K562 (cell line): Measurements from ENCODE around the gene TRIM33. TPM values are rescaled to one million over a fixed set of nuclear protein-coding genes. Genes with fewer than 3 reads are reported as not detected.

ENCODE experiments used
- ATF4 ChIP-seq: fragments of 450-650 bp; formaldehyde crosslinking; IDR thresholded peaks from 2 replicates; pipeline ENCODE4 v1.4.0; 2022; ENCODE audit warnings: mild to moderate bottlenecking, moderate library complexity
- GABPB1 ChIP-seq: sonication (generic); formaldehyde crosslinking; IDR thresholded peaks from 2 replicates; pipeline ENCODE4 v1.8.0; 2022; ENCODE audit warnings: mild to moderate bottlenecking, missing genetic modification reagents
- IRF9 ChIP-seq: fragments of 450-650 bp; IDR thresholded peaks from 2 replicates; pipeline ENCODE4 v1.6.1; 2016; ENCODE audit warnings: missing biosample characterization, missing genetic modification characterization
- KAT7 ChIP-seq: sonication (generic); formaldehyde crosslinking; IDR thresholded peaks from 2 replicates; pipeline ENCODE4 v1.8.0; 2022; ENCODE audit warnings: missing genetic modification reagents, mild to moderate bottlenecking, borderline replicate concordance
- MAX ChIP-seq: sonication (generic); formaldehyde crosslinking; IDR thresholded peaks from 2 replicates; pipeline ENCODE4 v1.9.0; 2022; ENCODE audit warnings: mild to moderate bottlenecking, missing genetic modification reagents
- MCM5 ChIP-seq: fragments of 450-650 bp; IDR thresholded peaks from 2 replicates; pipeline ENCODE4 v1.6.1; 2016; ENCODE audit warnings: low read depth
- MIER1 ChIP-seq: fragments of 450-650 bp; IDR thresholded peaks from 2 replicates; pipeline ENCODE4 v1.6.1; 2016; ENCODE audit warnings: antibody characterized with exemption, mild to moderate bottlenecking, low read depth
- NELFE ChIP-seq: IDR thresholded peaks from 2 replicates; pipeline ENCODE4 v1.6.1; 2011; ENCODE audit warnings: mild to moderate bottlenecking; ENCODE audit not compliant: insufficient read depth, insufficient read length
- NFATC3 ChIP-seq: fragments of 450-650 bp; IDR thresholded peaks from 2 replicates; pipeline ENCODE4 v1.6.1; 2017; ENCODE audit warnings: mild to moderate bottlenecking
- NFE2 ChIP-seq: IDR thresholded peaks from 2 replicates; pipeline ENCODE4 v1.6.1; 2014; ENCODE audit warnings: antibody characterized with exemption, low read depth
- NR2C1 ChIP-seq, 2 experiments: fragments of 450-650 bp; IDR thresholded peaks; 2 replicates each; pipeline ENCODE4 v1.6.1; 2017; ENCODE audit warnings: mild to moderate bottlenecking in 2 of 2, antibody characterized with exemption in 1 of 2, inconsistent platforms in 1 of 2, missing compliant biosample characterization in 1 of 2, missing genetic modification characterization in 1 of 2
- RBFOX2 ChIP-seq: fragments of 200-400 bp; formaldehyde crosslinking; IDR thresholded peaks from 2 replicates; pipeline ENCODE4 v1.6.1; 2017; ENCODE audit warnings: low read depth, mild to moderate bottlenecking, low read length, moderate library complexity
- RBM22 ChIP-seq: fragments of 200-400 bp; formaldehyde crosslinking; IDR thresholded peaks from 2 replicates; pipeline ENCODE4 v1.6.1; 2018; ENCODE audit warnings: low read length, low read depth; ENCODE audit not compliant: poor library complexity, severe bottlenecking
- SAFB ChIP-seq: fragments of 200-400 bp; formaldehyde crosslinking; IDR thresholded peaks from 2 replicates; pipeline ENCODE4 v1.6.1; 2017; ENCODE audit warnings: low read depth, low read length, borderline replicate concordance
- SIN3B ChIP-seq: fragments of 450-650 bp; IDR thresholded peaks from 2 replicates; pipeline ENCODE4 v1.6.1; 2017; ENCODE audit warnings: low read depth, mild to moderate bottlenecking, moderate library complexity
- SRSF1 ChIP-seq: fragments of 200-400 bp; formaldehyde crosslinking; IDR thresholded peaks from 2 replicates; pipeline ENCODE4 v1.6.1; 2017; ENCODE audit warnings: mild to moderate bottlenecking, low read depth, low read length, moderate library complexity
- XRCC4 ChIP-seq: IDR thresholded peaks from one replicate; pipeline ENCODE4 v1.6.1; 2011; ENCODE audit not compliant: insufficient read depth, insufficient read length; ENCODE audit errors: extremely low read depth
- ZBTB12 ChIP-seq: fragments of 250-450 bp; sonication (Bioruptor Pico); IDR thresholded peaks from 2 replicates; pipeline ENCODE4 v1.4.0; 2020
- ZBTB7A ChIP-seq: IDR thresholded peaks from 2 replicates; pipeline ENCODE4 v1.6.1; 2011; ENCODE audit warnings: low read depth, mild to moderate bottlenecking, low read length, moderate library complexity, borderline replicate concordance; ENCODE audit not compliant: control insufficient read depth
- ZC3H11A ChIP-seq: IDR thresholded peaks from 2 replicates; pipeline ENCODE4 v1.6.1; 2012; ENCODE audit warnings: low read depth, low read length, improper control_type of control experiment
- ZC3H8 ChIP-seq: fragments of 450-650 bp; IDR thresholded peaks from 2 replicates; pipeline ENCODE4 v1.6.1; 2017
- ZNF124 ChIP-seq: sonication (generic); formaldehyde crosslinking; IDR thresholded peaks from 2 replicates; pipeline ENCODE4 v1.8.1; 2022; ENCODE audit warnings: missing genetic modification reagents
- ZNF280B ChIP-seq: fragments of 250-450 bp; sonication (Bioruptor Pico); IDR thresholded peaks from 2 replicates; pipeline ENCODE4 v1.5.1; 2021; ENCODE audit warnings: mild to moderate bottlenecking
- ZNF436 ChIP-seq: fragments of 250-450, 450-650 bp; sonication (Bioruptor Pico); formaldehyde crosslinking; IDR thresholded peaks from 2 replicates; pipeline ENCODE4 v1.7.0; 2020; ENCODE audit warnings: mild to moderate bottlenecking
- ZNF583 ChIP-seq: fragments of 250-450 bp; sonication (Bioruptor Pico); IDR thresholded peaks from 2 replicates; pipeline ENCODE4 v1.4.0; 2020
- polyA plus RNA-seq, 8 experiments: library from polyadenylated mRNA; depleted of rRNA in 4 of 8; stranded (reverse) in 5 of 8; unstranded in 3 of 8; fragments of >200 nt; fragmentation: Nextera tagmentation in 2 of 8; fragmentation: Illumina TruSeq in 1 of 8; extraction: Ambion mirVana in 2 of 8; extraction: Trizol in 1 of 8; gene quantifications; 2 replicates each; pipeline versions ENCODE4 v1.2.1 to v1.2.3, GENCODE V29; 2011 to 2014; ENCODE audit warnings: inconsistent platforms in 1 of 8, missing spikeins in 1 of 8
- total RNA-seq, 7 experiments: library from RNA; depleted of rRNA in 6 of 7; stranded (reverse); fragments of >200 nt in 6 of 7; fragmentation: Illumina TruSeq in 2 of 7; extraction: Trizol in 2 of 7; gene quantifications; 2 replicates each; pipeline versions ENCODE4 v1.2.1 to v1.2.3, GENCODE V29; 2011 to 2021; ENCODE audit warnings: low replicate concordance in 1 of 7

TRIM33 gene
- total and polyA plus RNA-seq, 9 of the 15 experiments (the other 6 are each of a cell fraction or from before 2014, with no cell fraction given), result 9.3 to 58.4 (median 40.2) TPM

GRCh38 chr1:114510274-114511031 lies 550 bp downstream of the TRIM33 start (continued):
- TF ChIP-seq ZNF124 (CRISPR knock-in tag) (0 out of 2 replicates have a peak, but pooled peaks have one; percentile 31), ZC3H11A (no peak), SIN3B (no peak; the same call in none of the 2 replicates), ZC3H8 (no peak), RBM22 (peak; percentile 35), RBFOX2 (peak; percentile 79), MAX (CRISPR knock-in tag) (peak; percentile 50; the same call in 1 of the 2 replicates), GABPB1 (CRISPR knock-in tag) (0 out of 2 replicates have a peak, but pooled peaks have one; percentile 51), ZNF280B (CRISPR knock-in tag) (no peak), NELFE (no peak), MIER1 (no peak; the same call in 1 of the 2 replicates), SRSF1 (no peak), ZNF583 (CRISPR knock-in tag) (no peak), IRF9 (tag) (no peak), XRCC4 (no peak), ATF4 (CRISPR knock-in tag) (no peak), ZBTB7A (peak; percentile 99), ZNF436 (CRISPR knock-in tag) (no peak), MCM5 (no peak), ZBTB12 (no peak), KAT7 (CRISPR knock-in tag) (peak; percentile 24; the same call in 1 of the 2 replicates), NFE2 (no peak), NFATC3 (0 out of 2 replicates have a peak, but pooled peaks have one; percentile 2), SAFB (no peak), NR2C1 (IDR thresholded peaks at IDR 0.05) (no peak), NR2C1 (tag; IDR thresholded peaks at IDR 0.05) (no peak)
